Measurements from ENCODE around the gene ALPK3. TPM values are rescaled to one million over a fixed set of nuclear protein-coding genes. Genes with fewer than 3 reads are reported as not detected.

Gene ALPK3
- total RNA-seq, 4 donors from 2014 or later, result 0.42 to 7.5 (median 1.1) TPM

- Histone ChIP-seq H3K36me3 (no peaks in the 10 kb centered on the region), H3K4me3 (no peak overlapping the region), H3K4me1 (peaks cover 31% of the 10 kb centered on the region), H3K9me3 (no peaks in the 10 kb centered on the region), H3K27ac (no peak overlapping the region), H3K27me3 (no peaks in the 10 kb centered on the region)
- 91% methylated on average over 4 of the region's 4 CpGs for WGBS
- DNase-seq (ENCODE audit: low spot score in 2 of 2), result no peak
- no peak for TF ChIP-seq CTCF (IDR thresholded peaks at IDR 0.05)
- no peak for TF ChIP-seq POLR2A (IDR thresholded peaks at IDR 0.05)
- no peak for TF ChIP-seq POLR2AphosphoS5 (IDR thresholded peaks at IDR 0.05)
- TF ChIP-seq EP300 (IDR thresholded peaks at IDR 0.05), result no peak
Measured at GRCh38 chr15:84907731-84908130, 90.6 kb downstream of the ALPK3 start.

- Histone ChIP-seq H3K4me3 (no peak overlapping the region), H3K36me3 (no peaks in the 10 kb centered on the region), H3K27ac (no peak overlapping the region), H3K27me3 (no peaks in the 10 kb centered on the region), H3K9me3 (no peaks in the 10 kb centered on the region), H3K4me1 (peaks cover 37% of the 10 kb centered on the region)
- 72% methylated on average over 13 of the region's 13 CpGs for WGBS
- no peak for TF ChIP-seq CTCF (IDR thresholded peaks at IDR 0.05)
- TF ChIP-seq POLR2A (IDR thresholded peaks at IDR 0.05), result no peak
- no peak for DNase-seq (ENCODE audit: low spot score in 2 of 2)
Measured at GRCh38 chr15:84908564-84908963, 91.4 kb downstream of the ALPK3 start.

- H3K4me3 ChIP-seq, result no peak overlapping the region
- TF ChIP-seq EP300 (IDR thresholded peaks at IDR 0.05) (no peak), CTCF (IDR thresholded peaks at IDR 0.05) (no peak), POLR2AphosphoS5 (IDR thresholded peaks at IDR 0.05) (no peak), POLR2A (IDR thresholded peaks at IDR 0.05) (no peak)
- WGBS, result 88% methylated on average over 3 of the region's 3 CpGs
- no peaks in the 10 kb centered on the region for H3K9me3 ChIP-seq
- no peaks in the 10 kb centered on the region for H3K27me3 ChIP-seq
- H3K36me3 ChIP-seq, result no peaks in the 10 kb centered on the region
- DNase-seq (ENCODE audit: low spot score in 2 of 2), result no peak
- H3K4me1 ChIP-seq, result peaks cover 37% of the 10 kb centered on the region
- H3K27ac ChIP-seq, result no peak overlapping the region
Measured at GRCh38 chr15:84909029-84909428, 91.9 kb downstream of the ALPK3 start.

- WGBS, result 93% methylated on average over 4 of the region's 4 CpGs
- no peaks in the 10 kb centered on the region for H3K36me3 ChIP-seq
- no peak for DNase-seq (ENCODE audit: low spot score in 2 of 2)
- no peak overlapping the region for H3K27ac ChIP-seq
- H3K4me3 ChIP-seq, result no peak overlapping the region
- no peaks in the 10 kb centered on the region for H3K9me3 ChIP-seq
- TF ChIP-seq CTCF (IDR thresholded peaks at IDR 0.05) (no peak), EP300 (IDR thresholded peaks at IDR 0.05) (no peak)
- peaks cover 39% of the 10 kb centered on the region for H3K4me1 ChIP-seq
- H3K27me3 ChIP-seq, result no peaks in the 10 kb centered on the region
Measured at GRCh38 chr15:84909782-84910181, 92.6 kb downstream of the ALPK3 start.

- H3K36me3 ChIP-seq, result no peaks in the 10 kb centered on the region
- H3K9me3 ChIP-seq, result no peaks in the 10 kb centered on the region
- peaks cover 43% of the 10 kb centered on the region for H3K4me1 ChIP-seq
- H3K27ac ChIP-seq, result no peak overlapping the region
- no peak for DNase-seq (ENCODE audit: low spot score in 2 of 2)
- 93% methylated on average over 17 of the region's 17 CpGs for WGBS
- no peaks in the 10 kb centered on the region for H3K27me3 ChIP-seq
- TF ChIP-seq CTCF (IDR thresholded peaks at IDR 0.05), result no peak
- TF ChIP-seq EP300 (IDR thresholded peaks at IDR 0.05), result no peak
- no peak for TF ChIP-seq POLR2A (IDR thresholded peaks at IDR 0.05)
- TF ChIP-seq POLR2AphosphoS5 (IDR thresholded peaks at IDR 0.05), result no peak
- H3K4me3 ChIP-seq, result no peak overlapping the region
Measured at GRCh38 chr15:84910928-84911623, 93.9 kb downstream of the ALPK3 start.

All from suprapubic skin (tissue), 4 donors.